ENCODE data around the gene CRYGD. TPM values are rescaled to one million over a fixed set of nuclear protein-coding genes. Genes with fewer than 3 reads are reported as not detected.
"Not testable (repeated sequence)": the region's sequence is repeated elsewhere in the genome, so short reads cannot be mapped to it uniquely, and the experiment has no call there.

CRYGD gene
- total RNA-seq, 2 experiments from 2014 or later: not detected

- H3K27me3 Mint-ChIP-seq: no peaks in the 10 kb centered on the region
- no peaks in the 10 kb centered on the region for H3K9me3 Mint-ChIP-seq (ENCODE audit: low read depth)
- H3K4me1 Mint-ChIP-seq: no peaks in the 10 kb centered on the region
- intact Hi-C loops (cut with DNase I, micrococcal nuclease): no loop called here
- H3K36me3 Mint-ChIP-seq (ENCODE audit: low read depth): no peaks in the 10 kb centered on the region
- no peak for DNase-seq
- ATAC-seq: no peak
- no peak overlapping the region for H3K4me3 Mint-ChIP-seq
- POLR2A ChIA-PET: no interaction called here
- CTCF ChIA-PET: interaction anchor here (0.7 to 1.4 kb wide), 3 partner anchors 10 to 32 kb away, joined by 3 read pairs; no protein-coding TSS in a partner anchor
- no peak overlapping the region for H3K27ac Mint-ChIP-seq
Measured at GRCh38 chr2:208142925-208143799, 18.8 kb upstream of the CRYGD start.

- no peaks in the 10 kb centered on the region for H3K36me3 Mint-ChIP-seq (ENCODE audit: low read depth)
- H3K4me1 Mint-ChIP-seq: no peaks in the 10 kb centered on the region
- intact Hi-C loops (cut with DNase I, micrococcal nuclease): no loop called here
- ChIA-PET CTCF (interaction anchor here (1.4 kb wide), 2 partner anchors 11 to 33 kb away, joined by 3 read pairs; no protein-coding TSS in a partner anchor), POLR2A (no interaction called here)
- no peaks in the 10 kb centered on the region for H3K27me3 Mint-ChIP-seq
- H3K4me3 Mint-ChIP-seq: no peak overlapping the region
- DNase-seq: no peak
- H3K9me3 Mint-ChIP-seq (ENCODE audit: low read depth): no peaks in the 10 kb centered on the region
- no peak overlapping the region for H3K27ac Mint-ChIP-seq
- no peak for ATAC-seq
Measured at GRCh38 chr2:208142240-208142924, 18.1 kb upstream of the CRYGD start.

GRCh38 chr2:208139447-208139846 is 15.1 kb upstream of the CRYGD start:
- intact Hi-C loops (cut with DNase I, micrococcal nuclease): no loop called here
- Mint-ChIP-seq H3K27ac (no peak overlapping the region), H3K36me3 (ENCODE audit: low read depth) (no peaks in the 10 kb centered on the region), H3K27me3 (no peaks in the 10 kb centered on the region), H3K9me3 (ENCODE audit: low read depth) (no peaks in the 10 kb centered on the region), H3K4me3 (no peak overlapping the region), H3K4me1 (peaks cover 9% of the 10 kb centered on the region)
- ChIA-PET POLR2A (no interaction called here), CTCF (interaction anchor here (0.6 kb wide), 1 partner anchor 1956 kb away, joined by 3 read pairs; no protein-coding TSS in a partner anchor)
- no peak for DNase-seq
- ATAC-seq: no peak

- H3K4me3 Mint-ChIP-seq; H3K27ac Mint-ChIP-seq; intact Hi-C loops (cut with DNase I, micrococcal nuclease); H3K36me3 Mint-ChIP-seq (ENCODE audit: low read depth); ATAC-seq; CTCF ChIA-PET; H3K9me3 Mint-ChIP-seq (ENCODE audit: low read depth); H3K4me1 Mint-ChIP-seq; POLR2A ChIA-PET; H3K27me3 Mint-ChIP-seq; DNase-seq: not testable (repeated sequence)
Measured at GRCh38 chr2:208138334-208138733, 14.0 kb upstream of the CRYGD start.

- no peaks in the 10 kb centered on the region for H3K36me3 Mint-ChIP-seq (ENCODE audit: low read depth)
- H3K27me3 Mint-ChIP-seq: no peaks in the 10 kb centered on the region
- peaks cover 9% of the 10 kb centered on the region for H3K4me1 Mint-ChIP-seq
- H3K27ac Mint-ChIP-seq: no peak overlapping the region
- ChIA-PET CTCF (interaction anchor here (0.6 kb wide), 1 partner anchor 30 kb away, joined by 3 read pairs; no protein-coding TSS in a partner anchor), POLR2A (no interaction called here)
- no peaks in the 10 kb centered on the region for H3K9me3 Mint-ChIP-seq (ENCODE audit: low read depth)
- H3K4me3 Mint-ChIP-seq: no peak overlapping the region
- no peak for ATAC-seq
- intact Hi-C loops (cut with DNase I, micrococcal nuclease): no loop called here
- no peak for DNase-seq
Measured at GRCh38 chr2:208136716-208137094, 12.4 kb upstream of the CRYGD start.

GRCh38 chr2:208135794-208136715 is 11.7 kb upstream of the CRYGD start:
- no peaks in the 10 kb centered on the region for H3K36me3 Mint-ChIP-seq (ENCODE audit: low read depth)
- DNase-seq: no peak
- POLR2A ChIA-PET: no interaction called here
- intact Hi-C loops (cut with DNase I, micrococcal nuclease): no loop called here
- no peaks in the 10 kb centered on the region for H3K9me3 Mint-ChIP-seq (ENCODE audit: low read depth)
- no peak overlapping the region for H3K27ac Mint-ChIP-seq
- ATAC-seq: no peak
- peaks cover 9% of the 10 kb centered on the region for H3K4me1 Mint-ChIP-seq
- H3K4me3 Mint-ChIP-seq: no peak overlapping the region
- CTCF ChIA-PET: interaction anchor here (0.9 kb wide), 1 partner anchor 39 kb away, joined by 3 read pairs; no protein-coding TSS in a partner anchor
- no peaks in the 10 kb centered on the region for H3K27me3 Mint-ChIP-seq

- POLR2A ChIA-PET: no interaction called here
- intact Hi-C loops (cut with DNase I, micrococcal nuclease): no loop called here
- CTCF ChIA-PET: interaction anchor here (0.9 kb wide), 1 partner anchor 40 kb away, joined by 3 read pairs; no protein-coding TSS in a partner anchor
- DNase-seq (peak; percentile 35), ATAC-seq (peak; percentile 89)
- Mint-ChIP-seq H3K4me3 (no peak overlapping the region), H3K27ac (no peak overlapping the region), H3K36me3 (ENCODE audit: low read depth) (no peaks in the 10 kb centered on the region), H3K27me3 (no peaks in the 10 kb centered on the region), H3K9me3 (ENCODE audit: low read depth) (no peaks in the 10 kb centered on the region), H3K4me1 (peaks cover 9% of the 10 kb centered on the region)
Measured at GRCh38 chr2:208134928-208135586, 10.7 kb upstream of the CRYGD start.

GRCh38 chr2:208130712-208131110 is 6.4 kb upstream of the CRYGD start:
- H3K27me3 Mint-ChIP-seq: peaks cover 8% of the 10 kb centered on the region
- no peaks in the 10 kb centered on the region for H3K36me3 Mint-ChIP-seq (ENCODE audit: low read depth)
- ChIA-PET POLR2A (no interaction called here), CTCF (interaction anchor here (1.2 kb wide), 1 partner anchor 19 kb away, joined by 3 read pairs; no protein-coding TSS in a partner anchor)
- intact Hi-C loops (cut with DNase I, micrococcal nuclease): no loop called here
- no peak overlapping the region for H3K4me3 Mint-ChIP-seq
- H3K9me3 Mint-ChIP-seq (ENCODE audit: low read depth): no peaks in the 10 kb centered on the region
- ATAC-seq (no peak), DNase-seq (no peak)
- H3K4me1 Mint-ChIP-seq: peaks cover 9% of the 10 kb centered on the region
- H3K27ac Mint-ChIP-seq: no peak overlapping the region

GRCh38 chr2:208129744-208130711 is 5.7 kb upstream of the CRYGD start, which contains the start of gene CRYGC:
TSS of gene CRYGC (minus strand) at chr2:208129828. CDS start at chr2:208129792, 36 bp downstream.
- peaks cover 14% of the 10 kb centered on the region for H3K27me3 Mint-ChIP-seq
- H3K36me3 Mint-ChIP-seq (ENCODE audit: low read depth): no peaks in the 10 kb centered on the region
- H3K27ac Mint-ChIP-seq: no peak within 1 kb of the TSS
- peaks cover 3% of the 10 kb centered on the region for H3K4me1 Mint-ChIP-seq
- intact Hi-C loops (cut with DNase I, micrococcal nuclease): no loop called here
- no peak within 1 kb of the TSS for H3K4me3 Mint-ChIP-seq
- ChIA-PET POLR2A (no interaction called here), CTCF (no interaction called here)
- ATAC-seq (no peak), DNase-seq (no peak)
- no peaks in the 10 kb centered on the region for H3K9me3 Mint-ChIP-seq (ENCODE audit: low read depth)

- intact Hi-C loops (cut with DNase I, micrococcal nuclease): no loop called here
- CTCF ChIA-PET: interaction anchor here (0.7 kb wide), 1 partner anchor 236 kb away, joined by 3 read pairs; no protein-coding TSS in a partner anchor
- no peak for DNase-seq
- Mint-ChIP-seq H3K27me3 (peaks cover 25% of the 10 kb centered on the region), H3K36me3 (ENCODE audit: low read depth) (no peaks in the 10 kb centered on the region), H3K4me1 (peaks cover 11% of the 10 kb centered on the region), H3K4me3 (no peak overlapping the region), H3K27ac (no peak overlapping the region), H3K9me3 (ENCODE audit: low read depth) (no peaks in the 10 kb centered on the region)
- POLR2A ChIA-PET: no interaction called here
- ATAC-seq: no peak
Measured at GRCh38 chr2:208128136-208128535, 3.8 kb upstream of the CRYGD start.
